ENCODE results near the gene HDHD3.
"Not testable (repeated sequence)": the region's sequence is repeated elsewhere in the genome, so short reads cannot be mapped to it uniquely, and the experiment has no call there.

DNA sequence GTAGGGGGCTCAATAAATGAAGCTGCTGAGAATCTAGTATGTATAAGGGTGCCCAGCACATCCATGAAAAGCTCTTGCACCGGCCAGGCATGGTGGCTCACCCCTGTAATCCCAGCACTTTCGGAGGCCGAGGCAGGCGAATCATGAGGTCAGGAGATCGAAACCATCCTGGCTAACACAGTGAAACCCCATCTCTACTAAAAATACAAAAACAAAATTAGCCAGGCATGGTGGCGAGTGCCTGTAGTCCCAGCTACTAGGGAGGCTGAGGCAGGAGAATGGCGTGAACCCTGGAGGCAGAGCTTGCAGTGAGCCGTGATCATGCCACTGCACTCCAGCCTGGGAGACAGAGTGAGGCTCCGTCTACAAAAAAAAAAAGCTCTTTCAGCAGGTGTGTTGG, 29.6 kb upstream of the HDHD3 start:
- TF ChIP-seq CTCF, POLR2A (IDR thresholded peaks at IDR 0.05): not testable (repeated sequence)

Data from adrenal gland (tissue), 5 donors.